Measurements from ENCODE around the gene BAG5. TPM values are rescaled to one million over a fixed set of nuclear protein-coding genes. Genes with fewer than 3 reads are reported as not detected.

BAG5 gene

Small RNAs within 50 kb of the gene (small RNA-seq; reads per million reads assigned to genes)
- gene RNU4-68P (not detected), gene RNU7-160P (not detected)
